ENCODE data around the gene TMEM43. TPM values are rescaled to one million over a fixed set of nuclear protein-coding genes. Genes with fewer than 3 reads are reported as not detected.
"Not testable (repeated sequence)": the region's sequence is repeated elsewhere in the genome, so short reads cannot be mapped to it uniquely, and the experiment has no call there.

TMEM43 gene
- total RNA-seq, 4 donors from 2014 or later, result 93.5 to 114 (median 102) TPM

- Histone ChIP-seq H3K36me3 (no peaks in the 10 kb centered on the region), H3K27ac (no peak overlapping the region), H3K27me3 (no peaks in the 10 kb centered on the region), H3K4me3 (no peak overlapping the region), H3K4me1 (peaks cover 0 to 5% of the 10 kb centered on the region in 2 donors), H3K9me3 (no peaks in the 10 kb centered on the region)
- DNase-seq, result no peak
- intact Hi-C loops (cut with DNase I; ENCODE audit: low total_unique reads), result loop anchor here (10.0 kb wide), 1 partner anchor 54 kb away; the partner anchor contains the start of genes LSM3 and XPC
- no peak for TF ChIP-seq POLR2A (IDR thresholded peaks at IDR 0.05)
- TF ChIP-seq CTCF (IDR thresholded peaks at IDR 0.05), result no peak
Measured at GRCh38 chr3:14120111-14120920, 4.5 kb upstream of the TMEM43 start.

- H3K27me3 ChIP-seq, H3K27ac ChIP-seq, H3K36me3 ChIP-seq, H3K4me3 ChIP-seq, H3K9me3 ChIP-seq, DNase-seq, H3K4me1 ChIP-seq: not testable (repeated sequence)
- intact Hi-C loops (cut with DNase I; ENCODE audit: low total_unique reads), result loop anchor here (10.0 kb wide), 1 partner anchor 54 kb away; the partner anchor contains the start of genes LSM3 and XPC
Measured at GRCh38 chr3:14120921-14121448, 3.9 kb upstream of the TMEM43 start.

GRCh38 chr3:14121859-14122258 lies 3.0 kb upstream of the TMEM43 start:
- H3K9me3 ChIP-seq, result no peaks in the 10 kb centered on the region
- H3K4me1 ChIP-seq, result peaks cover 6 to 11% of the 10 kb centered on the region in 2 donors
- DNase-seq, result no peak
- no peaks in the 10 kb centered on the region for H3K27me3 ChIP-seq
- no peak overlapping the region for H3K27ac ChIP-seq
- no peak overlapping the region for H3K4me3 ChIP-seq
- intact Hi-C loops (cut with DNase I; ENCODE audit: low total_unique reads), result loop anchor here (10.0 kb wide), 1 partner anchor 53 kb away; the partner anchor contains the start of genes LSM3 and XPC
- no peak for TF ChIP-seq CTCF (IDR thresholded peaks at IDR 0.05)
- TF ChIP-seq POLR2A (IDR thresholded peaks at IDR 0.05), result no peak
- H3K36me3 ChIP-seq, result no peaks in the 10 kb centered on the region

- H3K36me3 ChIP-seq, result no peaks in the 10 kb centered on the region
- H3K4me3 ChIP-seq, result no peak overlapping the region
- no peaks in the 10 kb centered on the region for H3K9me3 ChIP-seq
- TF ChIP-seq POLR2A (IDR thresholded peaks at IDR 0.05) (no peak), CTCF (IDR thresholded peaks at IDR 0.05) (no peak)
- no peak for DNase-seq
- intact Hi-C loops (cut with DNase I; ENCODE audit: low total_unique reads), result loop anchor here (10.0 kb wide), 1 partner anchor 52 kb away; the partner anchor contains the start of genes LSM3 and XPC
- H3K4me1 ChIP-seq, result peaks cover 11 to 16% of the 10 kb centered on the region in 2 donors
- H3K27ac ChIP-seq, result no peak overlapping the region
- no peaks in the 10 kb centered on the region for H3K27me3 ChIP-seq
Measured at GRCh38 chr3:14122301-14122700, 2.6 kb upstream of the TMEM43 start.

- Histone ChIP-seq H3K27me3 (no peaks in the 10 kb centered on the region), H3K4me1 (peaks cover 16 to 23% of the 10 kb centered on the region in 2 donors), H3K36me3 (no peaks in the 10 kb centered on the region), H3K4me3 (peak overlapping the region; percentile 72 to 84), H3K9me3 (no peaks in the 10 kb centered on the region), H3K27ac (peak overlapping the region; percentile 75 to 95)
- TF ChIP-seq CTCF (IDR thresholded peaks at IDR 0.05) (no peak), POLR2A (IDR thresholded peaks at IDR 0.05) (no peak)
- intact Hi-C loops (cut with DNase I; ENCODE audit: low total_unique reads), result loop anchor here (10.0 kb wide), 1 partner anchor 51 kb away; the partner anchor contains the start of genes LSM3 and XPC
- no peak for DNase-seq
Measured at GRCh38 chr3:14123308-14124222, 1.3 kb upstream of the TMEM43 start.
